Measurements from ENCODE around the gene PALD1. TPM values are rescaled to one million over a fixed set of nuclear protein-coding genes. Genes with fewer than 3 reads are reported as not detected.

Gene PALD1
- total and polyA plus RNA-seq, 9 of the 15 experiments (the other 6 are each of a cell fraction or from before 2014, with no cell fraction given): 0.03 to 0.29 (median 0.09) TPM; not detected in 2

- TF ChIP-seq, protein P1, sequence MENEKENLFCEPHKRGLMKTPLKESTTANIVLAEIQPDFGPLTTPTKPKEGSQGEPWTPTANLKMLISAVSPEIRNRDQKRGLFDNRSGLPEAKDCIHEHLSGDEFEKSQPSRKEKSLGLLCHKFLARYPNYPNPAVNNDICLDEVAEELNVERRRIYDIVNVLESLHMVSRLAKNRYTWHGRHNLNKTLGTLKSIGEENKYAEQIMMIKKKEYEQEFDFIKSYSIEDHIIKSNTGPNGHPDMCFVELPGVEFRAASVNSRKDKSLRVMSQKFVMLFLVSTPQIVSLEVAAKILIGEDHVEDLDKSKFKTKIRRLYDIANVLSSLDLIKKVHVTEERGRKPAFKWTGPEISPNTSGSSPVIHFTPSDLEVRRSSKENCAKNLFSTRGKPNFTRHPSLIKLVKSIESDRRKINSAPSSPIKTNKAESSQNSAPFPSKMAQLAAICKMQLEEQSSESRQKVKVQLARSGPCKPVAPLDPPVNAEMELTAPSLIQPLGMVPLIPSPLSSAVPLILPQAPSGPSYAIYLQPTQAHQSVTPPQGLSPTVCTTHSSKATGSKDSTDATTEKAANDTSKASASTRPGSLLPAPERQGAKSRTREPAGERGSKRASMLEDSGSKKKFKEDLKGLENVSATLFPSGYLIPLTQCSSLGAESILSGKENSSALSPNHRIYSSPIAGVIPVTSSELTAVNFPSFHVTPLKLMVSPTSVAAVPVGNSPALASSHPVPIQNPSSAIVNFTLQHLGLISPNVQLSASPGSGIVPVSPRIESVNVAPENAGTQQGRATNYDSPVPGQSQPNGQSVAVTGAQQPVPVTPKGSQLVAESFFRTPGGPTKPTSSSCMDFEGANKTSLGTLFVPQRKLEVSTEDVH (IDR thresholded peaks at IDR 0.05; ENCODE audit: low read depth, partially characterized antibody): no peak
- TF ChIP-seq CCNT2 (IDR thresholded peaks at IDR 0.05; ENCODE audit: borderline replicate concordance, extremely low read depth, insufficient read length, low read depth, low read length): no peak
- TF ChIP-seq, protein P2, sequence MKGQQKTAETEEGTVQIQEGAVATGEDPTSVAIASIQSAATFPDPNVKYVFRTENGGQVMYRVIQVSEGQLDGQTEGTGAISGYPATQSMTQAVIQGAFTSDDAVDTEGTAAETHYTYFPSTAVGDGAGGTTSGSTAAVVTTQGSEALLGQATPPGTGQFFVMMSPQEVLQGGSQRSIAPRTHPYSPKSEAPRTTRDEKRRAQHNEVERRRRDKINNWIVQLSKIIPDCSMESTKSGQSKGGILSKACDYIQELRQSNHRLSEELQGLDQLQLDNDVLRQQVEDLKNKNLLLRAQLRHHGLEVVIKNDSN (CRISPR knock-in tag; IDR thresholded peaks at IDR 0.05): no peak
These were observed 30.3 kb upstream of the PALD1 start (continued) for GRCh38 chr10:70448236-70448635.

DNA sequence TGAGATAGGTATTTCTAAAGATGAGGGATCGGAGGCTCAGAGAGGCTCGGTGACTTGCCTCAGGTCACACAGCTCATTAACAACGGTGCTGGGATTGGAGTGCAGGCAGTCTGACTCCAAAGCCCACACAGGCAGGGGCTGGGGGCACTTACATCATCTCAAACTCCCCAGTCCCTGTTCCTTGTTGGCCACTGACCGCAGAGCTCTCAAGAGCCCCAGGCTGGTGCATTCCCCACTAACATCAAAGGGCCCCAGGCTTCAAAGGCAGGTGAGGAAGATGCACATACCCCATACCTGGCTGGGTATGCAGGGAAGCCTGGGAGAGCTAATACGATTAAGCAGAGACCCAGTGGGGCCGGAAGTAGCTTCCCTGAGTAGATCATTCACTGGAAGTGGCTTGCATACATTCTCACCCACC lies 23.3 kb upstream of the PALD1 start:
- H3K27ac ChIP-seq (ENCODE audit: extremely low read depth, low read depth, low read length): no peak overlapping the region
- no peak overlapping the region for H2AFZ ChIP-seq (ENCODE audit: low read depth, low read length)
- peaks cover 57 to 65% of the 10 kb centered on the region in 2 experiments for H3K27me3 ChIP-seq (ENCODE audit: control insufficient read depth in 2 of 2, insufficient read depth in 2 of 2, low read length in 2 of 2)
- DNase-seq (ENCODE audit: extremely low read depth in 1 of 4, low spot score in 3 of 4) (no peak), ATAC-seq (no peak), FAIRE-seq (no peak)
- no peak overlapping the region for H3K4me3 ChIP-seq
- CTCF ChIA-PET (ENCODE audit: low intra/inter-chr PET ratio): no interaction called here
- peaks cover 5 to 14% of the 10 kb centered on the region in 2 experiments; a peak in 3 of 5 replicates for H3K4me1 ChIP-seq (replicated peaks in 1 of 2; ENCODE audit: control insufficient read depth in 2 of 2, insufficient read depth in 2 of 2, low read length in 2 of 2)
- in situ Hi-C loops (cut with MboI): no loop called here
- H3K9me1 ChIP-seq (ENCODE audit: control insufficient read depth, insufficient read depth, low read length): no peaks in the 10 kb centered on the region
- peaks cover 14% of the 10 kb centered on the region; the same call in 1 of the 2 replicates for H4K20me1 ChIP-seq (replicated peaks; ENCODE audit: control insufficient read depth, insufficient read depth, low read length)
- no peaks in the 10 kb centered on the region for H3K36me3 ChIP-seq (ENCODE audit: control insufficient read depth, insufficient read depth, low read length)
- no peak overlapping the region for H3K4me2 ChIP-seq (ENCODE audit: insufficient read depth, low read length)
- H3K9ac ChIP-seq (ENCODE audit: insufficient read depth in 1 of 2, low read depth in 2 of 2, low read length in 2 of 2): no peak overlapping the region
- BruUV-seq (replicated peaks): no TSS peak
- H3K9me3 ChIP-seq (replicated peaks; ENCODE audit: control insufficient read depth, insufficient read depth, low read depth, low read length): no peaks in the 10 kb centered on the region
- no peaks in the 10 kb centered on the region for H3K79me2 ChIP-seq (ENCODE audit: control insufficient read depth, insufficient read depth, low read length)
- intact Hi-C loops (cut with micrococcal nuclease): loop anchor here (5.0 kb wide), 1 partner anchor 73 kb away; the partner anchor contains the start of gene LRRC20
- POLR2A ChIA-PET: interaction anchor here (1.0 to 1.3 kb wide), 2 partner anchors 9 to 10 kb away, joined by 3 read pairs; no protein-coding TSS in a partner anchor
- WGBS (ENCODE audit: insufficient coverage, low coverage, missing lambda C conversion rate): 6% methylated on average over 6 of the region's 6 CpGs
- TF ChIP-seq ZFP36 (IDR thresholded peaks at IDR 0.05; ENCODE audit: low read depth, low read length, partially characterized antibody) (peak; percentile 75), RBM25 (IDR thresholded peaks at IDR 0.05; ENCODE audit: low read depth, low read length, severe bottlenecking) (peak; percentile 44), BCOR (IDR thresholded peaks at IDR 0.05) (peak; percentile 18; the same call in 1 of the 2 replicates), KLF6 (CRISPR knock-in tag; IDR thresholded peaks at IDR 0.05; ENCODE audit: borderline replicate concordance) (no peak), U2AF1 (optimal IDR thresholded peaks at IDR 0.05; ENCODE audit: low read depth, low read length) (no peak)
